ENCODE measurements around the gene CPEB1.
A peak's percentile ranks its signal among the peaks of the same experiment; 100 is the strongest.

CPEB1 gene

DNA sequence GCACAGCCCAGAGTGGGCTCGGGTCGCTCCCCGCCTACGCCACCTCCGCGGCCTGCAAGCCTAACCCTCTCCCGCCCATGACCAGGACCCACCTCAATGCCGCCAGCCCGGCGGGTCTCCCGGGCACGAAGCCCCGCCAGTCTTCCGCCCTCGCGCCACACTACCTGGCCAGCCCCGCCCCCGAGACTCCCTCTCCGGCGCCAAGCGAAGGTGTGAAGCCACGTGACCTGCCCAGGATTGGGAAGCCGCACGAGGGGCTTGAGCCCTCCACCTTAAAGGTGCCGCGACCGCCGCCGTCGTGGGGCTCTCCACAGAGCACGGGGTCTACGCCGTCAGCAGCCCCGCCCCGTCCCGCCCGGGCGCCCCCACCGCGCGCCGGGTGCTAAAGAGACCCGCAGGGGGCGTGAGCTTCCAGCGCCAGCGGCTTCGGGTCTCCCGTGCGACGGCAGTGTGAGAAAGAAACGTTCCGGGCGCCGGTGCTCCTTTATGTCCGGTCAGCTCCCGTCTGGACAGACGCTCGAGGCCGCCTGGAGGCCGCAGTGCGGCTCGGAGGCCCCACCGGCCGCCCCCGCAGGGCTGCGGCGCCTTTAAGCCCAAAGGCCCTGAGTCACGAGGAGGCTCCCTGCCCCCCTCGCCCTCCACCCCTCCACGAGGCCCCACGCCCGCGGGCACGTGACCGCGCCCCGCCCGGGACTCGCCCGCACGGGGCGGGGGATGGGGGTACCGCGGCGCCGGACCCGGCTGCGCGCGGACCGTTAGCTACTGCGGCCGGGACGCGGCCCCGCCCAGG is at the start of gene CPEB1:
Gene CPEB1, minus strand, starts transcription at position 319 of the 790 bp plus-strand sequence. CDS start 18,904 bp downstream, outside the sequence.
- Histone ChIP-seq H3K79me2 (ENCODE audit: insufficient read depth, low read depth) (no peaks in the 10 kb centered on the region), H3K27ac (no peak within 1 kb of the TSS), H4K20me1 (ENCODE audit: insufficient read depth) (0 out of 2 replicates have a peak, but pooled peaks cover 3% of the 10 kb centered on the region), H3K36me3 (ENCODE audit: insufficient read depth) (no peaks in the 10 kb centered on the region), H3K9ac (peak within 1 kb of the TSS; percentile 77), H3K4me1 (ENCODE audit: low read depth, poor library complexity, severe bottlenecking) (no peaks in the 10 kb centered on the region), H3K4me2 (peak within 1 kb of the TSS; percentile 68; the same call in 1 of the 2 replicates), H3K4me3 (IDR thresholded peaks at IDR 0.05; ENCODE audit: insufficient read depth, low read depth, low read length) (no peak within 1 kb of the TSS), H2AFZ (ENCODE audit: low read depth) (peak within 1 kb of the TSS; percentile 83), H3K27me3 (ENCODE audit: insufficient read depth, low read depth) (no peaks in the 10 kb centered on the region; the same call in 1 of the 2 replicates)
- TF ChIP-seq, protein P1, sequence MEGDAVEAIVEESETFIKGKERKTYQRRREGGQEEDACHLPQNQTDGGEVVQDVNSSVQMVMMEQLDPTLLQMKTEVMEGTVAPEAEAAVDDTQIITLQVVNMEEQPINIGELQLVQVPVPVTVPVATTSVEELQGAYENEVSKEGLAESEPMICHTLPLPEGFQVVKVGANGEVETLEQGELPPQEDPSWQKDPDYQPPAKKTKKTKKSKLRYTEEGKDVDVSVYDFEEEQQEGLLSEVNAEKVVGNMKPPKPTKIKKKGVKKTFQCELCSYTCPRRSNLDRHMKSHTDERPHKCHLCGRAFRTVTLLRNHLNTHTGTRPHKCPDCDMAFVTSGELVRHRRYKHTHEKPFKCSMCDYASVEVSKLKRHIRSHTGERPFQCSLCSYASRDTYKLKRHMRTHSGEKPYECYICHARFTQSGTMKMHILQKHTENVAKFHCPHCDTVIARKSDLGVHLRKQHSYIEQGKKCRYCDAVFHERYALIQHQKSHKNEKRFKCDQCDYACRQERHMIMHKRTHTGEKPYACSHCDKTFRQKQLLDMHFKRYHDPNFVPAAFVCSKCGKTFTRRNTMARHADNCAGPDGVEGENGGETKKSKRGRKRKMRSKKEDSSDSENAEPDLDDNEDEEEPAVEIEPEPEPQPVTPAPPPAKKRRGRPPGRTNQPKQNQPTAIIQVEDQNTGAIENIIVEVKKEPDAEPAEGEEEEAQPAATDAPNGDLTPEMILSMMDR (conservative IDR thresholded peaks at IDR 0.05; ENCODE audit: low read depth, low read length): no peak

DNA sequence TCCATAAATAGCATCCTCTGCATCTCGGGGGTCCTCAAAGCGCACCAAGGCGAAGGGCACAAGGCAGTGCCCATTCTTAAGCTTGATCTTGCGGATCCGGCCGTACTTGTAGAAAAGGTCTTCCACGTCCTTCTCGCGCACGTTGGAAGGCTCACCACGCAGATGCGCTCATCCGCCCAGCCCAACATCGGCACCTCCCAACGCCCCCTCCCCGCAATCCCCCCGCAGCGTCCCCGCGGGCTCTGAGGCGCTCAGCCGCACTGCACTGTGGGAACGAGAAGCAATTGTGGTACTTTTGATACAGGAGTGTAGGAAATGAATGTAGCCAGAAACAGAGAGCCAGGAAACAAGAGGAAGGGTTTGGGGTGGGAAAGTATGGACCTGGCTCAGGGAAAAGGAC is 45.0 kb upstream of the CPEB1 start:
- H3K36me3 ChIP-seq (ENCODE audit: insufficient read depth): no peaks in the 10 kb centered on the region
- H3K27me3 ChIP-seq (ENCODE audit: insufficient read depth, low read depth): no peaks in the 10 kb centered on the region
- no peak overlapping the region for H3K9ac ChIP-seq
- TF ChIP-seq, protein P1 (conservative IDR thresholded peaks at IDR 0.05; ENCODE audit: low read depth, low read length): no peak
- H4K20me1 ChIP-seq (ENCODE audit: insufficient read depth): no peaks in the 10 kb centered on the region
- no peak overlapping the region for H3K4me2 ChIP-seq
- H3K4me3 ChIP-seq (IDR thresholded peaks at IDR 0.05; ENCODE audit: insufficient read depth, low read depth, low read length): no peak overlapping the region
- H3K79me2 ChIP-seq (ENCODE audit: insufficient read depth, low read depth): no peaks in the 10 kb centered on the region
- no peaks in the 10 kb centered on the region for H3K4me1 ChIP-seq (ENCODE audit: low read depth, poor library complexity, severe bottlenecking)
- H3K27ac ChIP-seq: no peak overlapping the region
- H2AFZ ChIP-seq (ENCODE audit: low read depth): no peak overlapping the region

DNA sequence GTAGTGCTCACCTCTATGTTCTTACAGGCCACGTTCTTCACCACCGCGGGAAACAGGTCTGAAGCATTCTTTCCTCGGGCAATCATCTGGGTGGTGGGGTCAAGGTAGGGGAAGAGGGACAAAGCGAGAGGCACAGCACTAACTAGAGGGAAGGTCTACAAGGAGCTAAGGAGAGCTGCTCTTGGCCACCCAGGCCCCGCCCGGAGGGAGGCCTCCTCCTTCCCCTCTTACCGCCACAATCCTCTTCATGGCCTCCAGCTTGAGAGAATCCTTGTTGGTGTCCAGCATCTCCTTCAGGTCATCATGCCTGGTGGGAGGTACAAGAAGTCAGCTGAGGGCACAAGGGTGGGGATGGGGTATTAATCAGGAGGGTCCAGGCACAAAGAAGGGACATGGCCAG is 42.0 kb upstream of the CPEB1 start:
- TF ChIP-seq, protein P1 (conservative IDR thresholded peaks at IDR 0.05; ENCODE audit: low read depth, low read length): no peak
- no peak overlapping the region for H3K9ac ChIP-seq
- no peak overlapping the region for H2AFZ ChIP-seq (ENCODE audit: low read depth)
- no peaks in the 10 kb centered on the region for H3K79me2 ChIP-seq (ENCODE audit: insufficient read depth, low read depth)
- no peaks in the 10 kb centered on the region for H3K4me1 ChIP-seq (ENCODE audit: low read depth, poor library complexity, severe bottlenecking)
- no peaks in the 10 kb centered on the region for H4K20me1 ChIP-seq (ENCODE audit: insufficient read depth)
- no peak overlapping the region for H3K4me3 ChIP-seq (IDR thresholded peaks at IDR 0.05; ENCODE audit: insufficient read depth, low read depth, low read length)
- H3K36me3 ChIP-seq (ENCODE audit: insufficient read depth): no peaks in the 10 kb centered on the region
- H3K4me2 ChIP-seq: no peak overlapping the region
- H3K27me3 ChIP-seq (ENCODE audit: insufficient read depth, low read depth): no peaks in the 10 kb centered on the region
- no peak overlapping the region for H3K27ac ChIP-seq

DNA sequence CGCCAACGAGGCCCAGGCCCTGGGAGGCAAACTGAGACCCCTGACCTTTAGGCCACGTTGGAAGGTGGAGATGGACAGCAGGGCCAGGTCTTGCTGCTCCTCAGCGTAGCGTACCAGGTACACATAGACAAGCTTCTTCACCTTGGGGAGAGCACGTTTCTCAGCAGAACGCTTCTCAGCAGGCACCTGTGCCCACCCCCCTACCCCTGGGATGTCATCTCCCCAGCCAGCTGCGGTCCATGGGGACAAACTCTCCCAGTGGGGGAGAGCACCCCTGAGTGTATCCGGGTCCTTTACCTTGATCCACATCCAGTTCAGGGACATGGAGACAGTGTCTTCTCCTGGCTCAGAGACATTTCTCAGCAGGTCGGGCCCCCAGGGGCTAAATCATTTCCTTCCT is 41.5 kb upstream of the CPEB1 start:
- Histone ChIP-seq H3K36me3 (ENCODE audit: insufficient read depth) (no peaks in the 10 kb centered on the region), H3K27ac (no peak overlapping the region), H3K4me1 (ENCODE audit: low read depth, poor library complexity, severe bottlenecking) (no peaks in the 10 kb centered on the region), H3K27me3 (ENCODE audit: insufficient read depth, low read depth) (no peaks in the 10 kb centered on the region), H3K9ac (no peak overlapping the region), H3K4me2 (no peak overlapping the region), H4K20me1 (ENCODE audit: insufficient read depth) (no peaks in the 10 kb centered on the region), H2AFZ (ENCODE audit: low read depth) (no peak overlapping the region), H3K4me3 (IDR thresholded peaks at IDR 0.05; ENCODE audit: insufficient read depth, low read depth, low read length) (no peak overlapping the region), H3K79me2 (ENCODE audit: insufficient read depth, low read depth) (no peaks in the 10 kb centered on the region)
- TF ChIP-seq, protein P1 (conservative IDR thresholded peaks at IDR 0.05; ENCODE audit: low read depth, low read length): no peak
